Large intestine (tissue), 3 donors: Measurements from ENCODE around the gene RBM3. TPM values are rescaled to one million over a fixed set of nuclear protein-coding genes. Genes with fewer than 3 reads are reported as not detected.

Experiments used
- DNase-seq, 2 donors: peaks; one replicate each; pipeline versions ENCODE4 v3.0.0 to v3.0.0-alpha.2; 2013
- H3K27ac ChIP-seq: one replicate; pipeline ENCODE4 v1.5.1; 2013; ENCODE audit warnings: low read length
- H3K27me3 ChIP-seq: 2 replicates; pipeline ENCODE4 v1.6.1; 2013; ENCODE audit warnings: low read length; ENCODE audit not compliant: control insufficient read depth, insufficient read depth
- H3K36me3 ChIP-seq: 2 replicates; pipeline ENCODE4 v1.6.1; 2013; ENCODE audit warnings: low read length; ENCODE audit not compliant: control insufficient read depth, insufficient read depth
- H3K4me1 ChIP-seq: one replicate; pipeline ENCODE4 v1.6.1; 2013; ENCODE audit warnings: low read length; ENCODE audit not compliant: control insufficient read depth, insufficient read depth
- H3K4me3 ChIP-seq: one replicate; pipeline ENCODE4 v1.5.1; 2013; ENCODE audit warnings: low read length
- H3K9me3 ChIP-seq: one replicate; pipeline ENCODE4 v1.6.1; 2013; ENCODE audit warnings: mild to moderate bottlenecking, low read depth, low read length, moderate library complexity; ENCODE audit not compliant: control insufficient read depth
- WGBS: methylation state at CpG from one replicate; pipeline ENCODE4 v1.1.5; 2013; ENCODE audit warnings: low lambda C conversion rate; ENCODE audit not compliant: insufficient coverage; 5-methylcytosine and 5-hydroxymethylcytosine counted together
- polyA plus RNA-seq: library from polyadenylated mRNA; unstranded; fragments of 120-200 nt; gene quantifications from one replicate; pipeline ENCODE4 v1.2.1, GENCODE V29; 2013

The RBM3 gene
- polyA plus RNA-seq, 1 donor = 257 TPM

DNA sequence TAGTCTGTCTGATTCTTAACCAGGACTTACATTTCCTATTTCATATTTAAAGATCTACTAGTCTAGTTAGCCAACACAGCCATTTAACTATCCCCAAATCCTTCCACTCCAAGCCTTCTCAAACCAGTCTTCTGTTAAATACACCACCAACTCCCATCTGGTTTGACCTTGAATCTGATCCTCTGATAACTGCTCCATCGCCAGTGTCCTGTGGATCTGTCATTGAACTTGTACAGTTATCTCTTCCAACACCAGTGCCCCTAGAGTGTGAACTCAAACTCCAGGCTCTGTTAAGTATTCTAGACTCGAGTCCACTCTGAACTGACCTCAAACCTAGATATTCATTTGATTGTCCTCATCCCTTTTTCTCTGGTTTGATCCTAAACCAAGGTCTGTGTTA, 37.4 kb downstream of the RBM3 start:
- no peaks in the 10 kb centered on the region for H3K4me1 ChIP-seq
- H3K9me3 ChIP-seq = no peaks in the 10 kb centered on the region
- no peak overlapping the region for H3K4me3 ChIP-seq
- H3K27ac ChIP-seq = no peak overlapping the region
- WGBS = no CpG with 5 or more reads among the region's 2 CpGs
- no peak for DNase-seq
- H3K27me3 ChIP-seq = no peaks in the 10 kb centered on the region
- no peaks in the 10 kb centered on the region for H3K36me3 ChIP-seq

DNA sequence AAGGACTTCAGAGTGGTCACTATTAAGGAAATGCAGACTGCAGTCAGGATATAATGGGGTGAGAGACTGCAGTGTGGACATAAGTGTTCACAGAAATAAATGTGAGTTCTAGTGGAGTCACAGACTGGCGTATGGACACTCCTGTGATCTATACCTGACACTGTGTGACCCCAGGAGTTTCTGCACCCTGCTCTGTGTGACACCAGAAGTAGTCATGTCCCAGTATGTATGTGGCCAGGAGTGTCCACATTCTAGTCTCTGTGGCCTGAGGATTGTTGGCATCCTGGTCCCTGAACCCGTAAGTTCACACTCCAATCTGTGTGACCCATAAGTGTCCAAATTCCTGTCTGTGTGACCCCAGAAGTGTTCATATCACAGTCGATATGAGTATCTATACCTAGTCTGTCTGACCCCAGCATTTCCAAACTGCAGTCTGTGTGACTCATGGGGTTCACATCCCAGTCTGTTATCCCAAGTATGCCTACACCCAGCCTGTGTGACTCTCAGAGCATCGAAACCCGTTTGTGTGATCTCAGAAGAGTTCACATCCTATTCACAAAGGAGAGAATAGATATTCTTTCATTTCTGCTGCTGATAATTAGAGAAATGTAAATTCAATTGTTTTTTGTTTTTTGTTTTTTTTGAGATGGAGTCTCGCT, 39.3 kb downstream of the RBM3 start:
- Histone ChIP-seq H3K9me3 (no peaks in the 10 kb centered on the region), H3K27ac (no peak overlapping the region), H3K36me3 (no peaks in the 10 kb centered on the region), H3K27me3 (peaks cover 3% of the 10 kb centered on the region), H3K4me1 (no peaks in the 10 kb centered on the region), H3K4me3 (no peak overlapping the region)
- no CpG with 5 or more reads among the region's 6 CpGs for WGBS
- no peak for DNase-seq

DNA sequence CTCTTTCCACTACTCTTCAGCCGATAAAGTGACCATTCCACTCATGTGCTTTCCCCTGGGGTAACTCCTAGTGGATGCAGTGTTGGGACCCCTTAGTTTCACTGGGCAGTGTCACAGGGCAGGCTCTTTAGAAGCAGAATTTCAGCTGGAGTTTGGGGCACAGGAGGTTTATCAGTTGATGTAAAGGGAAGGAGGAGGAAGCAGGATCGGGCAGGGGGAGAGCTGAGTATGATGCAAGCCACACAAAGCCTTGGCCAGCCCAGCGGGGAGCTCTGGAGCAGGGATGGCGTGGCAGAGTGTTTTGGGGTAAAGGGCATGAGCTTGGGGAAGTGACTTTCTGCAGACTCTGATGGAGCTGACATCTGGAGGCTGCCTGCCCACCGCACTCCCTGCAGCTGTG, 42.3 kb downstream of the RBM3 start:
- Histone ChIP-seq H3K27ac (no peak overlapping the region), H3K4me3 (no peak overlapping the region), H3K9me3 (no peaks in the 10 kb centered on the region), H3K27me3 (peaks cover 3% of the 10 kb centered on the region), H3K4me1 (no peaks in the 10 kb centered on the region), H3K36me3 (no peaks in the 10 kb centered on the region)
- no peak for DNase-seq
- no CpG with 5 or more reads among the region's 5 CpGs for WGBS

DNA sequence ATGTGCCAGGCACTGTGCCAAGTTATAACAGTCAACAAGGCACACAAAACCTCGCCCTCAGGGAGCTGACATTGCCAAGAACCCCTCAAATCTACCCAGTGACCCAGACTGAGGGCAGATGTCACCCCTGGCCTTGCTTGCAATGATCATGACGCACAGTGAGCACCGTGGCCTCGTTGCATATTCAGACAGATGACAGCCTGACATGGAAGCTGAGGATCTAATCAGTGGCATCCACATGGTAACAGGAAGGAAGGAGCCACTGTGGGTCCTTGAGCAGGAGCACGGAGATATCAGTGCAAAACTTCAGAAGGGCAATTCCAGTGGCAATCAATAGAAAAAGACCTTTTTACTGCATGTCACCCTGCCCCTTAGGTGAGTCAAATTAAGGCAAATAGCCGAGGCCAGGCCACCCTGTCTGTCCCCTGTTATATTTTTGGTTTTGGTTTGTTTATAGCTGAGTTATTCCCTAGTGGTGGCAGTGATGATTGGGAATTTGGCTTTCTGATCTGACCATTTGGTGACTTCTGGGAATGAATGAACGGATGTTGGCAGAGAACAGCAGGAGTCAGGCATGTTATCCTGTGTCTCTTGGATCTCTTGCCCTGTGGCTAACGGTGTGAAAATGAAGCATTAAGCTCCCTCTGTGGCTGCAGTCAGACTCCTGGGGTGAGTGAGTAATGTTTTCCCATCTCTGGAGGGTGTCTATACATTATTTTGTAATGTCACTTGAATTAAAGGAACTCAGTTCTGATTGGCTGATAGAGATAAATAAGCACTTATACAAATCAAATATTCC, 43.5 kb downstream of the RBM3 start:
- Histone ChIP-seq H3K4me3 (no peak overlapping the region), H3K4me1 (no peaks in the 10 kb centered on the region), H3K27ac (no peak overlapping the region), H3K9me3 (no peaks in the 10 kb centered on the region), H3K36me3 (no peaks in the 10 kb centered on the region), H3K27me3 (peaks cover 3% of the 10 kb centered on the region)
- no peak for DNase-seq
- no CpG with 5 or more reads among the region's 8 CpGs for WGBS

DNA sequence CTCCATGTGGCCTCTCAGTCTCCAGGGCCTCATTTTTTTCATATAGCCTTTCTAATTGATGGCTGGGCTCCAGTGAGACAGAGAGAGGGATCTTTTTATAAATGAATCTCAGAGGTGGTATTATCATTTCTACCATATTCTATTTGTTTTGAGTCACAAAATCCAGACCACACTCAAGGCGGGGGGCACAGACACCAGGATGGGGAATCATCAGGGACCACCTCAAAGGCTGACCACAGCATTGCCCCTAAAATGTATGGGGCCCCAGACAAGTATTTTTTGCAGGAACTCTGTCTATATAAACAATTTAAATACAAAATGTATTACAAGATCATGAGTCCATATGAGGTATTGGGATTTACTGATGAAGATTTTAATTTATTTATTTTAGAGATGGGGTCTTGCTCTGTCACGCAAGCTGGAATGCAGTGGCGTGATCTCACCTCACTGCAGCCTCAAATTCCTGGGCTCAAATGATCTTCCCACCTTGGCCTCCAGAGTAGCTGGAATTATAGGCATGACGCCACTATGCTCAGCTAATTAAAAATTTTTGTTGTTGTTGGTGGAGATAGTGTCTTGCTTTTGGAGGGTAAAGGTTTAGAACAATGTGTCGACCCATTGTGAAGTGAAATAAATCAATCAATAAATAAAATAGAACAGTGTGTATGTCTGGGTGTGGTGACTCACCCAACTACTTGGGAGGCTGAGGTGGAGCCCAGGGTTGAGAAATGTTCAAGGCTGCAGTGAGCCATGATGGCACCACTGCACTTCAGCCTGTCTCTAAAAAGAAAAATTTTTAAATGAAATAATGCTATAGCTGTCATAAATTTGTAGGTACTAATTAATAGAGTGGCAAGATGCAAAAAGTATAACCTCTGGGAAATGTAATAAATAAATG, 52.4 kb downstream of the RBM3 start:
- WGBS = no CpG with 5 or more reads among the region's 5 CpGs
- H3K27me3 ChIP-seq = no peaks in the 10 kb centered on the region
- no peak for DNase-seq
- no peaks in the 10 kb centered on the region for H3K36me3 ChIP-seq
- no peak overlapping the region for H3K4me3 ChIP-seq
- H3K4me1 ChIP-seq = peaks cover 1% of the 10 kb centered on the region
- H3K9me3 ChIP-seq = no peaks in the 10 kb centered on the region
- H3K27ac ChIP-seq = no peak overlapping the region

Other genes with a start within 250 kb of the RBM3 start
- not detected for gene SSX3, start 217.8 kb upstream of the RBM3 start, polyA plus RNA-seq
- not detected for gene SSX4, start 190.9 kb upstream of the RBM3 start, polyA plus RNA-seq
- not detected for gene SSX4B, start 162.5 kb upstream of the RBM3 start, polyA plus RNA-seq
- gene SLC38A5, start 104.2 kb upstream of the RBM3 start, polyA plus RNA-seq = 66.3 TPM
- 21.1 TPM for gene FTSJ1, start 98.3 kb upstream of the RBM3 start, polyA plus RNA-seq
- gene PORCN, start 65.5 kb upstream of the RBM3 start, polyA plus RNA-seq = 4.5 TPM
- 110 TPM for gene EBP, start 52.7 kb upstream of the RBM3 start, polyA plus RNA-seq
- gene TBC1D25, start 34.8 kb upstream of the RBM3 start, polyA plus RNA-seq = 8.0 TPM
- gene WDR13, start 23.0 kb downstream of the RBM3 start, polyA plus RNA-seq = 107 TPM
- gene WAS, start 109.3 kb downstream of the RBM3 start, polyA plus RNA-seq = 6.3 TPM
- 4.7 TPM for gene SUV39H1, start 122.2 kb downstream of the RBM3 start, polyA plus RNA-seq
- 3.9 TPM for gene GLOD5, start 187.3 kb downstream of the RBM3 start, polyA plus RNA-seq
- gene GATA1, start 212.1 kb downstream of the RBM3 start, polyA plus RNA-seq = 0.76 TPM
- gene HDAC6, start 227.6 kb downstream of the RBM3 start, polyA plus RNA-seq = 133 TPM